B cell (primary cell): ENCODE results near the gene ACACB. TPM values are rescaled to one million over a fixed set of nuclear protein-coding genes. Genes with fewer than 3 reads are reported as not detected.

Source experiments
- ATAC-seq: fragments of 200-7000 bp; cut with Tn5 transposase; one replicate; pipeline ENCODE4 v1.10.0; 2021; ENCODE audit warnings: low read depth, mild to moderate bottlenecking, moderate number of reproducible peaks, moderate library complexity
- CTCF ChIA-PET: fragments of 350-600 bp; sonication (Branson Sonifier 250); formaldehyde crosslinking; loops from one replicate; lab custom pipeline; 2021; ENCODE audit warnings: antibody characterized with exemption, inconsistent platforms; lab: Charles Lee
- POLR2A ChIA-PET: fragments of 350-600 bp; sonication (Branson Sonifier 250); formaldehyde crosslinking; loops from one replicate; lab custom pipeline; 2021; ENCODE audit warnings: antibody characterized with exemption; lab: Charles Lee
- DNase-seq: peaks from one replicate; pipeline ENCODE4 v3.0.0; 2013
- H2AFZ ChIP-seq: 2 replicates; pipeline ENCODE4 v1.6.1; 2012; ENCODE audit warnings: mild to moderate bottlenecking, low read depth, low read length; ENCODE audit not compliant: insufficient read depth, poor library complexity, severe bottlenecking
- H3K27ac ChIP-seq, 2 donors: 1 replicate in 1 of 2; 2 replicates in 1 of 2; pipeline ENCODE4 v1.5.1; 2012 to 2013; ENCODE audit warnings: low read length in 2 of 2, mild to moderate bottlenecking in 2 of 2, moderate library complexity in 1 of 2
- H3K27me3 ChIP-seq, 4 experiments: fragments of 200-600 bp in 1 of 4; sonication (generic) in 1 of 4; replicated peaks in 1 of 4; 1 replicate in 2 of 4; 2 replicates in 2 of 4; pipeline versions ENCODE4 v1.6.1 to v1.7.0; 2013 to 2016; ENCODE audit warnings: low read length in 3 of 4, mild to moderate bottlenecking in 2 of 4, mixed read lengths in 1 of 4, moderate library complexity in 1 of 4; ENCODE audit not compliant: insufficient read depth in 4 of 4, control insufficient read depth in 3 of 4; ENCODE audit errors: control extremely low read depth in 1 of 4
- H3K36me3 ChIP-seq, 2 experiments: replicated peaks in 1 of 2; 1 replicate in 1 of 2; 2 replicates in 1 of 2; pipeline versions ENCODE4 v1.6.1 to v1.7.1; 2013; ENCODE audit warnings: low read length in 1 of 2; ENCODE audit not compliant: insufficient read depth in 2 of 2, control insufficient read depth in 1 of 2; ENCODE audit errors: control extremely low read depth in 1 of 2, extremely low read depth in 1 of 2
- H3K4me1 ChIP-seq, 2 donors: fragments of 200-600 bp in 1 of 2; sonication (generic) in 1 of 2; 1 replicate in 1 of 2; 2 replicates in 1 of 2; pipeline versions ENCODE4 v1.5.1 to v1.6.1; 2013 to 2017; ENCODE audit warnings: low read length in 2 of 2; ENCODE audit not compliant: control insufficient read depth in 2 of 2, insufficient read depth in 2 of 2
- H3K4me2 ChIP-seq: replicated peaks from 2 replicates; pipeline ENCODE3; 2012; ENCODE audit warnings: mild to moderate bottlenecking, low read depth, low read length; ENCODE audit not compliant: poor library complexity, severe bottlenecking
- H3K4me3 ChIP-seq, 5 experiments: fragments of 200-600 bp in 1 of 5; sonication (generic) in 1 of 5; 1 replicate in 3 of 5; 2 replicates in 2 of 5; pipeline versions ENCODE4 v1.5.1 to v1.7.0; 2011 to 2016; ENCODE audit warnings: low read length in 4 of 5, mild to moderate bottlenecking in 4 of 5, low read depth in 2 of 5, control low read depth in 1 of 5, moderate library complexity in 1 of 5; ENCODE audit not compliant: insufficient read depth in 1 of 5; ENCODE audit errors: control extremely low read depth in 1 of 5, extremely low read depth in 1 of 5
- H3K79me2 ChIP-seq: fragments of 200-600 bp; sonication (generic); one replicate; pipeline ENCODE4 v1.6.0; 2016; ENCODE audit warnings: low read length; ENCODE audit not compliant: control insufficient read depth, insufficient read depth
- H3K9ac ChIP-seq: fragments of 200-600 bp; sonication (generic); 2 replicates; pipeline ENCODE4 v1.6.1; 2017; ENCODE audit warnings: mild to moderate bottlenecking, low read length, moderate library complexity
- H3K9me3 ChIP-seq, 3 donors: one replicate each; pipeline versions ENCODE4 v1.6.1 to v1.7.1; 2013; ENCODE audit warnings: low read length in 2 of 3; ENCODE audit not compliant: control insufficient read depth in 2 of 3, insufficient read depth in 1 of 3; ENCODE audit errors: control extremely low read depth in 1 of 3
- H4K20me1 ChIP-seq: 2 replicates; pipeline ENCODE4 v1.6.0; 2012; ENCODE audit warnings: mild to moderate bottlenecking, low read length; ENCODE audit not compliant: insufficient read depth, control insufficient read depth, poor library complexity, severe bottlenecking
- H3K27ac Mint-ChIP-seq: one replicate; pipeline ENCODE4 v1.8.0; 2021; ENCODE audit warnings: mixed read lengths
- H3K27me3 Mint-ChIP-seq: one replicate; pipeline ENCODE4 v1.8.0; 2021; ENCODE audit warnings: mixed read lengths
- H3K4me1 Mint-ChIP-seq: one replicate; pipeline ENCODE4 v1.8.0; 2021; ENCODE audit warnings: mixed read lengths
- H3K4me3 Mint-ChIP-seq: one replicate; pipeline ENCODE4 v1.8.0; 2021; ENCODE audit warnings: mixed read lengths
- H3K9me3 Mint-ChIP-seq: one replicate; pipeline ENCODE4 v1.8.0; 2022; ENCODE audit warnings: mixed read lengths; ENCODE audit not compliant: insufficient read depth
- EZH2 ChIP-seq: IDR thresholded peaks from 2 replicates; pipeline ENCODE4 v1.6.1; 2012; ENCODE audit warnings: borderline replicate concordance, low read depth, mild to moderate bottlenecking, moderate library complexity, low read length; ENCODE audit not compliant: insufficient read depth, poor library complexity, severe bottlenecking
- WGBS: methylation state at CpG from one replicate; pipeline ENCODE4 v1.1.5; 2013; ENCODE audit warnings: missing lambda C conversion rate; ENCODE audit not compliant: insufficient coverage; 5-methylcytosine and 5-hydroxymethylcytosine counted together
- intact Hi-C: fragments of 100-400 bp; cut with micrococcal nuclease; formaldehyde crosslinking; loops from one replicate; pipeline ENCODE4 v1.10.0; 2022
- polyA plus RNA-seq: library from polyadenylated mRNA; depleted of rRNA; stranded (reverse); fragments of >200 nt; gene quantifications from 2 replicates; pipeline ENCODE4 v1.2.3, GENCODE V29; 2012
- total RNA-seq, 2 donors: library from RNA; stranded (reverse); fragments of 120-200 nt in 1 of 2; gene quantifications; 1 replicate in 1 of 2; 2 replicates in 1 of 2; pipeline versions ENCODE4 v1.2.3 to v1.2.4, GENCODE V29; 2013 to 2022
- TF ChIP-seq, protein P1 (sequence below): fragments of 200-600 bp; IDR thresholded peaks from one replicate; pipeline ENCODE4 v1.8.0; 2022; ENCODE audit warnings: antibody characterized with exemption, mild to moderate bottlenecking

The ACACB gene
- total and polyA plus RNA-seq, 2 donors (not counting 1 experiment from before 2014, with no cell fraction given): 7.4 to 27.5 TPM

DNA sequence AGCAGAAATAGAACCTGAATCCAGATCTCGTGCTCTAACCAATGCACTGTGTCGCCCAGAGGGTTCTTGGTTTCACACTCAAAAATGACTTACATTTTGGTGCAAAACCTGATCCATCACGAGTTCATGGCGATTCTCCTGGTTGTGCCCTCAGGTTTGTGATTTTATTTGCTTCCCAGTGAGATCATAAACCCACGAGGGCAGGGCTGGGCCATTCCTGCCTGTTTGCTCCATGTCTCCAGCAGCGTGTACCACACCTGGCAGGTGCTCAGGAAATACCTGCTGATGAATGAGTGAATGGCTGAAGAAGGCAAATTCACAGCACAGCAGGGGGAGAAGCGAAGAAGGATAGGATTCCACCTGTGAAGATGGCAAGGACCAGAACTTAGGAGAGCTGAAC is 9.4 kb downstream of the ACACB start:
- H3K27me3 ChIP-seq: no peaks in the 10 kb centered on the region
- H3K9me3 ChIP-seq: no peaks in the 10 kb centered on the region
- no peaks in the 10 kb centered on the region for H3K4me1 Mint-ChIP-seq
- no peak overlapping the region for H3K27ac Mint-ChIP-seq
- no peak overlapping the region for H2AFZ ChIP-seq
- H3K4me2 ChIP-seq: no peak overlapping the region
- POLR2A ChIA-PET: no interaction called here
- H3K27me3 Mint-ChIP-seq: peaks cover 5% of the 10 kb centered on the region
- no peak for TF ChIP-seq EZH2
- TF ChIP-seq, protein P1, sequence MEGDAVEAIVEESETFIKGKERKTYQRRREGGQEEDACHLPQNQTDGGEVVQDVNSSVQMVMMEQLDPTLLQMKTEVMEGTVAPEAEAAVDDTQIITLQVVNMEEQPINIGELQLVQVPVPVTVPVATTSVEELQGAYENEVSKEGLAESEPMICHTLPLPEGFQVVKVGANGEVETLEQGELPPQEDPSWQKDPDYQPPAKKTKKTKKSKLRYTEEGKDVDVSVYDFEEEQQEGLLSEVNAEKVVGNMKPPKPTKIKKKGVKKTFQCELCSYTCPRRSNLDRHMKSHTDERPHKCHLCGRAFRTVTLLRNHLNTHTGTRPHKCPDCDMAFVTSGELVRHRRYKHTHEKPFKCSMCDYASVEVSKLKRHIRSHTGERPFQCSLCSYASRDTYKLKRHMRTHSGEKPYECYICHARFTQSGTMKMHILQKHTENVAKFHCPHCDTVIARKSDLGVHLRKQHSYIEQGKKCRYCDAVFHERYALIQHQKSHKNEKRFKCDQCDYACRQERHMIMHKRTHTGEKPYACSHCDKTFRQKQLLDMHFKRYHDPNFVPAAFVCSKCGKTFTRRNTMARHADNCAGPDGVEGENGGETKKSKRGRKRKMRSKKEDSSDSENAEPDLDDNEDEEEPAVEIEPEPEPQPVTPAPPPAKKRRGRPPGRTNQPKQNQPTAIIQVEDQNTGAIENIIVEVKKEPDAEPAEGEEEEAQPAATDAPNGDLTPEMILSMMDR: no peak
- H3K9ac ChIP-seq: no peak overlapping the region
- H4K20me1 ChIP-seq: no peaks in the 10 kb centered on the region
- intact Hi-C loops: no loop called here
- no peaks in the 10 kb centered on the region for H3K36me3 ChIP-seq
- WGBS: 79% methylated on average over 7 of the region's 7 CpGs
- CTCF ChIA-PET: interaction anchor here (1.3 kb wide), 1 partner anchor 14 kb away, joined by 4 read pairs; no protein-coding TSS in a partner anchor
- H3K79me2 ChIP-seq: no peaks in the 10 kb centered on the region
- H3K4me1 ChIP-seq: no peaks in the 10 kb centered on the region
- ATAC-seq (no peak), DNase-seq (no peak)
- H3K27ac ChIP-seq: no peak overlapping the region
- no peak overlapping the region for H3K4me3 Mint-ChIP-seq
- H3K4me3 ChIP-seq: no peak overlapping the region
- no peaks in the 10 kb centered on the region for H3K9me3 Mint-ChIP-seq

- POLR2A ChIA-PET: no interaction called here
- H3K4me1 Mint-ChIP-seq: no peaks in the 10 kb centered on the region
- no peaks in the 10 kb centered on the region for H3K79me2 ChIP-seq
- intact Hi-C loops: no loop called here
- H3K27me3 Mint-ChIP-seq: peaks cover 6% of the 10 kb centered on the region
- no peak overlapping the region for H2AFZ ChIP-seq
- no peak overlapping the region for H3K4me3 Mint-ChIP-seq
- no peaks in the 10 kb centered on the region for H4K20me1 ChIP-seq
- no peak overlapping the region for H3K27ac ChIP-seq
- H3K27ac Mint-ChIP-seq: no peak overlapping the region
- no peaks in the 10 kb centered on the region for H3K9me3 ChIP-seq
- no peaks in the 10 kb centered on the region for H3K27me3 ChIP-seq
- ATAC-seq (no peak), DNase-seq (no peak)
- H3K4me1 ChIP-seq: no peaks in the 10 kb centered on the region
- H3K36me3 ChIP-seq: no peaks in the 10 kb centered on the region
- WGBS: 100% methylated on average over 1 of the region's 3 CpGs
- CTCF ChIA-PET: interaction anchor here (1.0 to 1.6 kb wide), 2 partner anchors 15 to 259 kb away, joined by 3 read pairs; no protein-coding TSS in a partner anchor
- H3K4me2 ChIP-seq: no peak overlapping the region
- no peaks in the 10 kb centered on the region for H3K9me3 Mint-ChIP-seq
- H3K4me3 ChIP-seq: no peak overlapping the region
- no peak overlapping the region for H3K9ac ChIP-seq
- no peak for TF ChIP-seq EZH2
- TF ChIP-seq, protein P1: no peak
Observed at GRCh38 chr12:109126784-109127183, 10.4 kb downstream of the ACACB start.
